CD14-positive monocyte (primary cell): ENCODE measurements around the gene CCDC197. TPM values are rescaled to one million over a fixed set of nuclear protein-coding genes. Genes with fewer than 3 reads are reported as not detected.

Experiments used
- DNase-seq, 3 donors: peaks; one replicate each; pipeline ENCODE4 v3.0.0-alpha.2; 2011 to 2022
- H2AFZ ChIP-seq: 2 replicates; pipeline ENCODE4 v1.6.0; 2012; ENCODE audit warnings: mild to moderate bottlenecking, low read depth, low read length, inconsistent platforms; ENCODE audit not compliant: insufficient read depth, poor library complexity, severe bottlenecking
- H3K27ac ChIP-seq, 2 donors: 1 replicate in 1 of 2; 2 replicates in 1 of 2; pipeline ENCODE4 v1.5.1; 2012 to 2013; ENCODE audit warnings: low read length in 2 of 2, control low read depth in 1 of 2, inconsistent platforms in 1 of 2, low read depth in 1 of 2, mild to moderate bottlenecking in 1 of 2
- H3K27me3 ChIP-seq, 2 donors: one replicate each; pipeline versions ENCODE4 v1.6.0 to v1.6.1; 2011 to 2013; ENCODE audit warnings: low read length in 2 of 2; ENCODE audit not compliant: control insufficient read depth in 2 of 2, insufficient read depth in 2 of 2
- H3K36me3 ChIP-seq, 2 donors: replicated peaks in 1 of 2; 1 replicate in 1 of 2; 2 replicates in 1 of 2; pipeline versions ENCODE4 v1.5.1 to v1.6.1; 2012 to 2013; ENCODE audit warnings: low read length in 2 of 2, control low read depth in 1 of 2, inconsistent platforms in 1 of 2, mild to moderate bottlenecking in 1 of 2; ENCODE audit not compliant: insufficient read depth in 2 of 2, control insufficient read depth in 1 of 2
- H3K4me1 ChIP-seq, 2 donors: 1 replicate in 1 of 2; 2 replicates in 1 of 2; pipeline versions ENCODE4 v1.5.1 to v1.6.1; 2012 to 2013; ENCODE audit warnings: low read length in 2 of 2, control low read depth in 1 of 2, inconsistent platforms in 1 of 2, mild to moderate bottlenecking in 1 of 2, moderate library complexity in 1 of 2; ENCODE audit not compliant: insufficient read depth in 2 of 2, control insufficient read depth in 1 of 2
- H3K4me2 ChIP-seq: replicated peaks from 2 replicates; pipeline ENCODE3; 2012; ENCODE audit warnings: low read length, moderate library complexity, mild to moderate bottlenecking; ENCODE audit not compliant: poor library complexity, severe bottlenecking; ENCODE audit errors: extremely low read depth
- H3K4me3 ChIP-seq, 3 experiments: fragments of 200-600 bp in 1 of 3; sonication (generic) in 1 of 3; replicated peaks in 1 of 3; 1 replicate in 2 of 3; 2 replicates in 1 of 3; pipeline ENCODE4 v1.5.1; 2011 to 2013; ENCODE audit warnings: low read length in 3 of 3, mild to moderate bottlenecking in 3 of 3, control low read depth in 2 of 3, low read depth in 2 of 3, inconsistent platforms in 1 of 3, moderate library complexity in 1 of 3
- H3K79me2 ChIP-seq: 2 replicates; pipeline ENCODE4 v1.6.0; 2012; ENCODE audit warnings: mild to moderate bottlenecking, control low read depth, inconsistent platforms, low read length, moderate library complexity; ENCODE audit not compliant: insufficient read depth
- H3K9ac ChIP-seq: 2 replicates; pipeline ENCODE4 v1.6.0; 2017; ENCODE audit warnings: low read length, mild to moderate bottlenecking; ENCODE audit not compliant: insufficient read depth, poor library complexity, severe bottlenecking
- H3K9me3 ChIP-seq, 2 donors: replicated peaks in 1 of 2; 1 replicate in 1 of 2; 2 replicates in 1 of 2; pipeline versions ENCODE4 v1.5.1 to v1.6.1; 2012 to 2013; ENCODE audit warnings: low read length in 2 of 2, control low read depth in 1 of 2; ENCODE audit not compliant: control insufficient read depth in 1 of 2, insufficient read depth in 1 of 2
- H4K20me1 ChIP-seq: 2 replicates; pipeline ENCODE4 v1.6.0; 2012; ENCODE audit warnings: mild to moderate bottlenecking, low read length, control low read depth, moderate library complexity; ENCODE audit not compliant: insufficient read depth
- H3K27ac Mint-ChIP-seq, 7 donors: one replicate each; pipeline ENCODE4 v1.8.0; 2020; ENCODE audit warnings: mild to moderate bottlenecking in 7 of 7, mixed read lengths in 7 of 7, moderate library complexity in 6 of 7, inconsistent platforms in 2 of 7
- H3K27me3 Mint-ChIP-seq, 3 donors: one replicate each; pipeline ENCODE4 v1.8.0; 2021 to 2022; ENCODE audit warnings: low read depth in 3 of 3, mild to moderate bottlenecking in 3 of 3, mixed read lengths in 3 of 3, moderate library complexity in 3 of 3, inconsistent platforms in 1 of 3
- H3K36me3 Mint-ChIP-seq, 2 donors: one replicate each; pipeline ENCODE4 v1.8.0; 2020; ENCODE audit warnings: mixed read lengths in 2 of 2, inconsistent platforms in 1 of 2, mild to moderate bottlenecking in 1 of 2
- H3K4me1 Mint-ChIP-seq: one replicate; pipeline ENCODE4 v1.8.0; 2020; ENCODE audit warnings: mild to moderate bottlenecking, mixed read lengths
- H3K4me3 Mint-ChIP-seq, 2 donors: one replicate each; pipeline ENCODE4 v1.8.0; 2020; ENCODE audit warnings: mild to moderate bottlenecking in 2 of 2, mixed read lengths in 2 of 2, moderate library complexity in 1 of 2
- H3K9me3 Mint-ChIP-seq, 7 donors: one replicate each; pipeline ENCODE4 v1.8.0; 2020 to 2022; ENCODE audit warnings: mixed read lengths in 7 of 7, mild to moderate bottlenecking in 6 of 7, moderate library complexity in 6 of 7, inconsistent platforms in 2 of 7
- CTCF ChIP-seq: fragments of 200-600 bp; IDR thresholded peaks from one replicate; pipeline ENCODE4 v1.8.0; 2022; ENCODE audit warnings: antibody characterized with exemption, mild to moderate bottlenecking
- WGBS: methylation state at CpG from one replicate; pipeline ENCODE4 v1.1.5; 2013; ENCODE audit warnings: missing lambda C conversion rate; ENCODE audit not compliant: insufficient coverage; 5-methylcytosine and 5-hydroxymethylcytosine counted together
- intact Hi-C, 2 donors: fragments of 100-400 bp; cut with micrococcal nuclease; formaldehyde crosslinking; loops; one replicate each; pipeline versions ENCODE4 v1.15.0 to v1.15.1; 2023
- polyA plus RNA-seq, 3 donors: library from polyadenylated mRNA; depleted of rRNA in 1 of 3; unstranded in 2 of 3; stranded (reverse) in 1 of 3; fragments of 300-500 nt in 2 of 3; fragments of >200 nt in 1 of 3; fragmentation: Illumina TruSeq in 2 of 3; gene quantifications; 1 replicate in 2 of 3; 2 replicates in 1 of 3; pipeline ENCODE4 v1.2.3, GENCODE V29; 2012 to 2021

CCDC197 gene
- polyA plus RNA-seq, 3 donors = not detected

GRCh38 chr14:94036313-94037167 is 39.4 kb downstream of the CCDC197 start:
- intact Hi-C loops = loop anchor here (2.0 to 10.0 kb wide), 4 partner anchors 100 to 146 kb away; partner anchors contain the start of gene PPP4R4 (in 1 of the 2)
- Mint-ChIP-seq H3K4me1 (no peaks in the 10 kb centered on the region), H3K27ac (peak overlapping the region in 1 of 7 donors; percentile 42), H3K4me3 (no peak overlapping the region), H3K36me3 (no peaks in the 10 kb centered on the region), H3K27me3 (peaks cover 0 to 2% (median under 1%) of the 10 kb centered on the region in 3 donors), H3K9me3 (peaks cover 0 to 1% (median 0%) of the 10 kb centered on the region in 7 donors)
- Histone ChIP-seq H3K9ac (no peak overlapping the region), H3K27ac (no peak overlapping the region), H3K79me2 (no peaks in the 10 kb centered on the region), H2AFZ (no peak overlapping the region), H4K20me1 (no peaks in the 10 kb centered on the region), H3K27me3 (no peaks in the 10 kb centered on the region), H3K4me2 (no peak overlapping the region), H3K4me1 (no peaks in the 10 kb centered on the region), H3K4me3 (no peak overlapping the region), H3K9me3 (no peaks in the 10 kb centered on the region), H3K36me3 (no peaks in the 10 kb centered on the region)
- WGBS = 45% methylated on average over 4 of the region's 12 CpGs
- DNase-seq = peak; percentile 50 to 59 (median 53)
- peak; percentile 87 for TF ChIP-seq CTCF

- no peaks in the 10 kb centered on the region for H4K20me1 ChIP-seq
- Mint-ChIP-seq H3K36me3 (no peaks in the 10 kb centered on the region), H3K27ac (no peak overlapping the region), H3K27me3 (peaks cover 0 to 2% (median 1%) of the 10 kb centered on the region in 3 donors), H3K4me1 (no peaks in the 10 kb centered on the region), H3K9me3 (peaks cover 0 to 1% (median 0%) of the 10 kb centered on the region in 7 donors), H3K4me3 (no peak overlapping the region)
- intact Hi-C loops = loop anchor here (2.0 to 10.0 kb wide), 4 partner anchors 99 to 144 kb away; partner anchors contain the start of gene PPP4R4 (in 1 of the 2)
- TF ChIP-seq CTCF = no peak
- H3K27me3 ChIP-seq = no peaks in the 10 kb centered on the region
- H3K36me3 ChIP-seq = no peaks in the 10 kb centered on the region
- H3K4me3 ChIP-seq = no peak overlapping the region
- WGBS = 99% methylated on average over 7 of the region's 9 CpGs
- no peak overlapping the region for H3K4me2 ChIP-seq
- H3K4me1 ChIP-seq = no peaks in the 10 kb centered on the region
- H3K9ac ChIP-seq = no peak overlapping the region
- no peak overlapping the region for H3K27ac ChIP-seq
- DNase-seq = no peak
- no peaks in the 10 kb centered on the region for H3K9me3 ChIP-seq
- no peak overlapping the region for H2AFZ ChIP-seq
- H3K79me2 ChIP-seq = no peaks in the 10 kb centered on the region
Measured at GRCh38 chr14:94037954-94038353, 40.9 kb downstream of the CCDC197 start.
